ELF-1 (cell line): ENCODE data around the gene C14orf180.

ENCODE experiments used
- DNase-seq: peaks from one replicate; pipeline ENCODE4 v3.0.0-alpha.2; 2016; ENCODE audit warnings: low read depth, low spot score

The C14orf180 gene

DNA sequence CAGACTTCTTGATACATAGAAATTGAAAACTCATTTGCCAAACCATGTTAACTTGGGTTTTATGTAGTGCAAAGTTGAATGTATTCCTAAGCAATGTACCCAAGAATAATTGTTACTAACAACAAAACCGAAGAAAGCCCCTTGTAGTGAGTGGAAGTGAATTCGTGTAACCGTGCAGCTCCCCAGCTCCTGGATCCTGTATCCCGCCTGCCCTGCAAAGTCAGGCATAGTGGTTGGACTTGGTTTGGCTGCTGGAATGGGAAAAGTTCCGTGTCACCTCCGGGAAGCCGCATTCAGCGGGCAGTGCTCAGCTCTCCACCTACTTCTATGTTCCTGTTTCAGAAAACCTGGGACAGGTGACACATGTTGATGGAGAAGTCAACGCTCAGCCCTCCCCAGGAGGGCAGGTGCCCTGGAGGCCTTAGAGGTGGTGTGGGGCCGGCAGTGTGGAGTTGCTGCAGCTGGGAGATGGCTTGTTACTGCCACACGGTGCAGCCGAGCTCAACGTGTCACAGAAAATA lies 29.2 kb upstream of the C14orf180 start:
- DNase-seq: no peak

DNA sequence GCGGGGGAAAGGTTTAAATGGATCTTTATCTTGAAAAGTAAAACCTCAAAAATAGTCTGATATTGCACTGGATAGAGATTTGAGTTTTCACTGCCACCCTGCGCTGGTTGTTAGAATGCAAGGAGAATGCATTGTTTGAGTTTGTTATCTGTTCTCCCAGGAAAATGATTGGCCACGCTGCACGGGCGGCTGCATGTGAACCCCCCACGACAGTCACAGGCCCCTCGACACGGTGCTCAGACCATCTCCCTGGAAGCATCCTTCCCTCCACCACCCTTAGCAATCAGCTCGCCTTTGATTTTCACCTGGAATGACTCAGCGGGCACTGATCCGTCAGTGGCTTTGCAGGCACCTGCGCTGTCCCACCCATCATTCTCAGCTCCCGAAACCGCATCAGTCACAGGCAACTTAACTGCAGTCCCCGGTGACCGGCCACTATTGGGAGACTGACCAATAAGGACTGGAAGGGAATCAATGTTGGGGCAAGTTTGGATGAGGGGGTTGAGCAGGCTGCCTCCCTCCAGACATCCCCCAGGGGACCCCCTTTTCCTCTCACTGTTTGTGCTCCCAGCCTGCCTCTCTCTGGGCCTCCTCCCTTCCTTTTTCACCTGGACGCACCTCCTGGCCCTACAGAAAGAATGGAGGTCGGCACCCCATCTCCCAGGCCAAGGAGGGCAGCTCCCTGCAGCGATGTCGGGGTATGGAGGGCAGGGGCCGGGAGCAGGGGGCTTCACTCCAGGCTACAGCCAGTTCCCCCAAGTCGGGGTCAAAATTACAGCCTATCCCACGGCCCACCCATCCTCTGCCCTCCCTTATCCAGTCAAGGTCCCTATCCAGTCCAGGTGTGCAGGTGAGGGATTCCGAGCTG lies 28.5 kb upstream of the C14orf180 start:
- no peak for DNase-seq

DNA sequence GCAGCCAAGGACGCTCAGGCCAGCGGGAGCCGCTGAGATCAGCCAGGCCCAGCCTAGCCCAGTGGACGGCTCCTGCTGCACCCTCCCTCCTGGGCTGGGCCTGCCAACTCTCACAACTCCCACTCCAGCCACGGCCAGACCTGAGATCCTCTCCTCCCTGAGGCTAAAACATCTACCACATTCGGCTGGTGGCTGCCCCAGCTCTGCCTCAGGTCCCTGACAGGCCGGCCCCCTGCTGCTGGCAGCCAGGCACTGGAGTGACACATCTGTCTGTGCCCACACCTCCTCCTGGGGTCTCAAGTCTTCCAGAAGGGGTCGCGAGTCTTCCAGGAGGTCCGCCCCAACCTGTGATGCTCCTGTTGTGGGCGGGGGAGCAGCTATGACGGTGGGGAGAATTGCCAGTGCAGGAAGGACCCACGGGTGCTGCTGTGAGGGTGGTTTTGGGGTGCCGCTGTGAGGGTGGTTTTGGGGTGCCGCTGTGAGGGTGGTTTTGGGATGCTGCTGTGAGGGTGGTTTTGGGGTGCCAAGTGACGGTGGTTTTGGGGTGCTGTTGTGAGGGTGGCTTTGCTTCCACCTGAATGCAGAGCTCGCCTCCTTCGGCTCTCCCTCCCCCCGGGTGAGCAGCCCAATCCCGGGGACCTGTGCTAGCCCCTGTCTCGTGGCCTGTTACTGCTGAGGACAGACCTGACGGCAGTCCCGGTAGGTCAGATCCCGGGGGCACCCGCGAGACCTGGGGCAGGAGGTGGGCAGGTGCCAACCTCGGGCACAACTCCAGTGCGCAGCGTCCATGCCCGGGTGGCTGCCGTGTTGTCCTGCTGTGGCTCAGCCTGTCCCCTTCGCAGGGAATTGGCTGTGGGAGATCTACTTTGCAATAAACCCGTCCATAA lies 27.5 kb upstream of the C14orf180 start:
- no peak for DNase-seq

DNA sequence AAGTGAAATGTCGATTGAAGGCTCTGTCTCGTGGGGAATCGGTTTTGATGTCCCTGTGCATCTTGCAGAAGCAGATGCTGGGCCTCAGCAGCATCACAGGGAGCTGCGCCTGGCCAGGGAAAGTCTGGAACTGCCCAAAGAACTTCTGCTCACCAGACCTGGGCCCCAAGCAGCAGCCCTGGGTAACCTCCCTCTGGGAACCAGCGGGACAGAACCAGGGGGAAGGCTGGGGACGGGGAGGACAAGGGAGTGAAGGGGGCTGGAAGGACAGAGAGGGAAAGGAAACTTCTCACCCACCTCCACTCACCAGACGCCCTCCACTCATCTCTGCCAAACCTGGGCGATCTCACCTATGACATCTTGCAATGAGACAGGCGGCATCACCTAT lies 26.8 kb upstream of the C14orf180 start:
- no peak for DNase-seq

DNA sequence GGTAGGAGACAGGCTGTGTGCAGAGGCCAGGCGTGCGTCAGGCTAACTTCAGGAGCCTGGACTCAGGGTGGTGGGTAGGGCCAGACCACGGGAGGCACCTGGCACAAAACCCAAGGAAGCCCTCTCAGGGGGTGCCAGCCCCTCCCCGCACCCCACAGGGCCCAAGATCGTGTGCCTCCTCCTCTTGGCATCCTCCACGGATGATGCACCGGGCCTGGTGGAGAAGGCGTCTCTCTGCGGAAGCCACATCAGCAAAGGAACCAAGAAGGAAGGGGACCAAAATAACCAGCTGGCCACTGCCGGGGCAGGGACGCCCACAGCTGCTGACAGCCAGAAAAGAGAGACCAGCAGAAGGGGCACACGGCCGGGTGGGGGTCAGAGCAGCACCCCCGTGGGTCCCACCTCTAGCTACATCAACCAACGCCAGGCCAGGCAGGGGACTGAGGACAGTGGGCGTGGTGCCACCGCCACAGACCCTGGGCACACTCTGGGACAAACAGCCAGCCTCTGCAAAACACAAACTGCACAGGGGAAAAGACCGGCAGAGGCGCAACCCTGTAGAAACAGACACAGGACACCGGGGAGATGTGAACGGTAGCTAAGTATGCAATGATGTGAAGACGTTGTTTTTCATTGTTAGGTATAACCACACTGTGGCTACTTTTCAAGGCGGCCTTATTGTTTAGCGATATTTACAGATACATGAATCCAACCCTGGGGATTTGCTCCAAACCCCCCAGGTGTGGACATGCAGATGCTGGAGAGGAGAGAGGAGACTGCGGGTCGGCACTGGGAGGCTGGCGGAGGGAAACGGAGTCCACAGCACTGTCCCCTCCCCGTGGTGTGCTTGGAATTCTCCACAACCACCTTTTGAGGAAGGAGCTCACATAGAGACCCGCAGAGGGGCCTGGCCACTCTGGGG lies 26.1 kb upstream of the C14orf180 start:
- no peak for DNase-seq

DNA sequence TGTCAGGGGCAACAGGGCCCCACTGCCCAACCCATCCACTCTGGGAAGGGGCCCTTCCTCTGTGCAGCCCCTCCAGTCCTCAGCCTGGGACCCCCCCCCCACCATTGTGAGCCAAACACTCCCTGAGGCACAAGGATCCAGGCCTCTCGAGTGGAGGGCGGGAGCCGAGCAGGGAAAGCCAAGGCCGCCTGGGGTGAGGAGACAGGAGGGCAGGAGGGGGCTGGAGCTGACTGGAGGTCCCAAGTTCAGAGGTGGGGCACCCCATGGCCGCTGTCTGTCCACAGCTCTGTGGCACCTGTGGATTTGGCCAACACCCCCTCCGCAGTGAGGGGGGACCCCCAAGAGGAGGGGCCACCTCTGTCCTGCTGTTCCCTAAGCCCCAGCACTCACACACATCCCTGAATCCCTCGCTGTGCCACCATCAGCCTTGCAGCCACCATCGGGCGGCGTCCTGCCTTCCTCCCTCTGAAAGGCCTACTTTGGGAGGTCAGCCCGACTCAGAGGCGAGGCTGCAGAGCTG lies 25.4 kb upstream of the C14orf180 start:
- DNase-seq: no peak

DNA sequence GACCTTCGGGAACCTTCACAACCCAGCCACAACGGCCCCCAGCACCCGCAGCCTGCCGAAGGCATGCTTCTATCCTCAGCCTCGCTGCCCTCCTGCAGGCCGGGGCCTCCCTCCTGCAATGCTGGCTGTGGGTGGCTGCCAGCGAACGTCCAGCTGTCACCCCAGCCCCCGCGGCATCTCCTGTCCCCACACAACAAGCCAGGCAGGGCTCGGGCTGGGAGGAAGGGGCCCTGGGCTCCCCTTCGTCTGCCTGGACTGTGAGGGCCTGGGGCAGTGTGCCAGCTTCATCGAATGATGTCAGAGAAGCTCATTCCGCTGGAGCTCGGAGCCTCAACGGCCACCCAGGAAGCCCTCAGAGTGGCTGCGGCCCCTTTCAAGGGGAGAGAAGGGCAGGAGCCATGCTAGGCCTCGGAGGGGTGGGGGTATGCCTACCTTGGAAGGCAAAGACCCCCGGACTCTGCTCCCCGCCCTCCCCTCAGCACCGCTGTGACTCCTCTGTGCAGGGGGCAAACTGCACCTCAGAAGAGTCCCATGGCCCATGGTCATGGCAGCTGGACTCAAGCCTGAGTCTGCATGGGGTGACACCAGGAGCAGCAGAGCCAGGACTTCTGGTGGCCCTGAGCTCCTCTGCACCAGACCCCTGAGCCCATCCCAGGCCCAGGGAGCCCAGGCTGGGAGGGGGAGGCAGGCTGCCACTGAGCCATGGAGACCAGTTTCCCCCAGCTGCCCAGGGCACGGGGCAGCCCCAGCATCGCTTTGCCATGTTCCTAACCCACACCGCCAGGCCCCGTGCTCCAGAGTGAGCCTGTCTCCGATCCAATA lies 24.7 kb upstream of the C14orf180 start:
- no peak for DNase-seq

DNA sequence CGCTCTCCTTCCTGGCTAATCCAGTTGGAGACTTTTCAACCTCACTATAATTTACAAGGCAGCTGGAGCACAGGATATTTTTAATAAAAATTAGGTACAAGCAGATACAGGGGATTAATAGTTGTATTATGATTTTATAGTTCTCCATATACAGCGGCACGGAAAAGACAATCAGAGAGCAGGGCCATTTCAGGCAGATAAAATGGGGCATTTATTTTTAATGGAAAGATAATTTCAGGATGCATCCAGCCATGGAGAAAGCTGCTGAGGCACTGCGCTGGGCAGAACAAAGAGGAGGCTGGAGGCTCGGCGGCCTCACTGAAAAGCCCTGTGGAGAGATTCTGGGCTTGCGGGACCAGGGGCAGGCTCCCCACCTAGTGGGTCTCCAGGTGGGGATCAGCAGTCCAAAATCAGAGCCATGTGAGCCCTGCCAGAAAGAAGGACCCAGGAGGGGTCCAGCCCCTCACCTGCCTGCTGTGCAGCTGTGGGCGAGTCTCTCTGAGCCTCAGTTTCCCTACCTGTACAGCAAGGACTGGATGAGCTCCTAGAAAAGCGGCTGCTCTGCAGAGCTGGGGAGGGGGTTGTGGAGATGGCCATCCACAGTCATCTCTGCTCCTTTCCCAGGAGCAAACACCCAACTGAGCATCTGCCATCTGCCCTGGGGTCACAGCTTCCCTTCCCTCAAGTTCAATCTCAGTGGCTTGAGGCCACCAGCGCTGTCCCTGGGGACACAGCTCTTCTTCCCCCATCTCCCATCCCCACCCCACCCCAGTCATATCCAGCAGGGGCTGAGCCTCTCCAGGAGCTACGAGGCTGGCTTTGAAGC lies 23.9 kb upstream of the C14orf180 start:
- DNase-seq: no peak

DNA sequence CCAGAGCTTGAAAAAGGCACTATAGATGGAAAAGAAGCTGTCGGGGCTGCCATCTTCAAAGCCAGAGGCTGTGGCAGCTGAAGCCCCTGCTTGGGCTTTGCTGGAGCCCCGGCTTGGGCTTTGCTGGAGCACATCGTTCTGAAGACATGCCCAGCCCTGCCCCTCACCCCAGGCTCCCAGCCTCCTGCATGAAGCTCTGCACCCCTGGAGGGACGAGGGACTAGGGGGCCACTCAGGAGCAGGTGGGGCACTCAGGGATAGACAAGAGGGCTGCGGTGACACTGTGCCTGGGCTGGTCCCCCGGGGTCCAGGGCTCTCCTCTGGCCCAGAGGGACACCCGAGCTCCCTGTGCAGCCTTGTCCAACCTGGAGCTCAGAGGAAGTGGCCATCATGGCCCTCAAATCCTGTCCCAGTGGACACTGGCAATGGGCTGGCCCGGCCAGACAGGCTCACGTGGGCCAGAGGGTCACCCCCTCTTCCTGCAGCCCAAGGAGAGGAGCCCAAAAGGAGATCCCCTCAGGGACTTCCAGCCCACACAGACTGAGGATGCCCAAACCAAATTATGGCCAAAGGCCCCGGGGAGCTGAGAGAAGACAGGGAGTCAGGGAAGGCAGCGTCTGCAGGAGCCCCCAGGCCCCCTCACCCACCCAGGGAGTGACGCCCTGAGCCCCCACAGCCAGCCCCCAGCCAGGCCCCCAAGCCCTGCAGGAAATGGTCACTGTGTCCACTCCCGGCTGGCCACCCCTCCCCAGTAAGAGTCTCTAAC lies 23.1 kb upstream of the C14orf180 start:
- DNase-seq: no peak

DNA sequence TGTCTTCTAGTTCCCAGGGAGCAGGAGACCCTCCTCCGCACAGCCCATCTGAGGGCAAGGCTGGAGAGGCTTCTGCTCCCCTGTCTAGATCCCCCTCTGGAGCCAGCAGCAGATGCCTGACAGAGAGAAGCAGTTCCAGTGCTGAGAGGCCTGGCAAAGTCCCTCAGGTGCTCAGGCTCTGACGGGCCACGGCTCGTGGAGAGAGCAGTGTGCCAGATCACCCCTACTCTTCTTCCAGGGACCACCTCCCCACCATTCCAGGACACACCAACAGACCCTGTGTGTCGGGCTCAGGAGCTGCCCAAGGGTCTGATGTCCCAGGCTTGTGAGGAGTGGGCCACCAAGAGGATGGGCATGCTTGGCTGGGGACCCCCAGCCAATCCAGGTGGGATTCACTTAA lies 22.5 kb upstream of the C14orf180 start:
- DNase-seq: no peak

DNA sequence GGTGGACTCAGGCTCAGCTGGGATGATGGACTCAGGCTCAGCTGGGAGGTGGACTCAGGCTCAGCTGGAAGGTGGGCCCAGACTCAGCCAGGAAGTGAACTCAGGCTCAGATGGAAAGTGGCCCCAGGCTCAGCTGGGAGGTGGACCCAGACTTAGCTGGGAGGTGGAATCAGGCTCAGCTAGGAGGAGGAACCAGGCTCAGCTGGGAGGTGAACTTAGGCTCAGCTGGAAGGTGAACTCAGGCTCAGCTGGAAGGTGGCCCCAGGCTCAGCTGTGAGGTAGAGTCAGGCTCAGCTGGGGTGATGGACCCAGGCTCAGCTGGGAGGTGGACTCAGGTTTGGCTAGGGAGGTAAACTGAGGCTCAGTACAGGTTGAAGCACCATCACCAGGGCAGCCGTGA lies 21.8 kb upstream of the C14orf180 start:
- DNase-seq: no peak

DNA sequence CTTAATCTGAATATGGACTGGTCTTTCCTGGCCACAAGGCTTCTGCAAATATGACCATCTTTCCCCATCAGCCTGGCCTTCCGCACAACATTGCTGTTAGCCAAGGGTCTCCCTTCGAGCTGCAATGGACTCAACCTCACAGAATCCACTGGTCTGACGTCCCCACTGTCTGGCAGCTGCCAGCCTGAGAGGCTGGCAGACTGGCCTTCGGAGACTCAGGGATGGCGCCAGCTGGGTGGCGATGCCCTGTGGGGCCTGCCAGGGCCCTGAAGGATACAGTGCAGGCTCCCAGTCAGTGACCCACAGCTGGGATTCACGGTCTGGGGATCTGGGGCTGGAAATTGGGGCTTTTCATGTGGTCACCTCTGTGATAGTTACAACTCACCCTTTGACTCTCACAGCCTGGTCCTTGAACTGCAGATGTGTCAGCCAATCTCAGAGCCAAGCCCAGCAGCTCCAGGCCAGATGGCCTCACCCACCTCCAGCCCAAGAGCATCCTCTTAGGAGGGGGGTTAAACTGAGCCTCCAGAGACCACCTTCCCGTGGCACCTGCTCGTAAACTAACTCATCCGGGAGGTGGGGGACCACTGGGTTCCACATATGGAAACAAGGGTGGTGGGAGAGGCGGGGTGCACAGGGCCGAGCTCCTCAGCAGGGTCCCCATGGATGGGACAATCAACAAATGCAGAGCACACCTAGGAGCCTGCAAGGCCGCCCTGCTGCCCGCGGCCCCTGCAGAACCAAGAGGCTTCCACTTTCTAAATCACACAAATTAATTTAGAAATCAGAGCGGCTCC lies 21.1 kb upstream of the C14orf180 start:
- DNase-seq: no peak

DNA sequence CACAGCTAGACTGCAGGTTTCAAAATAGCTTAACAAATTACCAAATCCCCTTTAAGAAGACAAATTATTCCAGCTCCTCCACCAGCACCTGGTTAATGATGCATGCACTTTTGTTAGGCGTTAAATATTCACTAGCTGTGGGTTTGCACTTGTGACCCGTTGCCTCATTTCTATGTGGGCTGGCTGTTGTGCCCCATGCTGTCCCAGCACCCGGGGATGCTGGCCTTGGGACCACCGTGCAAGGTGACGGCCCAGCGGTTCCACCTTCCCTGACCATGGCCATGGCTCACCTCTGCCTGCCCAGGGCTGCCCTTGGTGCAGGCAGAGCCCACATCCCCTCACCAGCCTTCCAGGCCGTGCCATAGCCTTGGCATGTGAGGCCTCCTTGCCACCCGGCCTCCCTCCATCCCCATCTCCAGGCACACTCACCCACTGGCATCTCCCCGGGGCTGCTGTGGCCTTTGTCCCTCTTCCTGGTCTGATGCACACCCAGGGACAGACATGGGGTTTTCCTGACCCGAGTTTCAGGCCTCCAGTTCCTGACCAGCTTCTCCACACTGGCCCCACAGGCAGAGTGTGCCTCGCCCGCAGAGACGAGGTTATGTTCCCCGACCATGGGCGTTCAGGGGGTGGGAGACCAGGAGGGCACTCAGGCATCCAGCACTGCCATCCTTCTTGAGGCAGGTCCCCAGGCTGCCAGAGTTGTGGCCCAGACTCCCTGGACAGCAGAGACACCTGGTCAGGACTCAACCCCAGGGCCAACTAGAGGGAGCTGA lies 20.3 kb upstream of the C14orf180 start:
- DNase-seq: no peak

DNA sequence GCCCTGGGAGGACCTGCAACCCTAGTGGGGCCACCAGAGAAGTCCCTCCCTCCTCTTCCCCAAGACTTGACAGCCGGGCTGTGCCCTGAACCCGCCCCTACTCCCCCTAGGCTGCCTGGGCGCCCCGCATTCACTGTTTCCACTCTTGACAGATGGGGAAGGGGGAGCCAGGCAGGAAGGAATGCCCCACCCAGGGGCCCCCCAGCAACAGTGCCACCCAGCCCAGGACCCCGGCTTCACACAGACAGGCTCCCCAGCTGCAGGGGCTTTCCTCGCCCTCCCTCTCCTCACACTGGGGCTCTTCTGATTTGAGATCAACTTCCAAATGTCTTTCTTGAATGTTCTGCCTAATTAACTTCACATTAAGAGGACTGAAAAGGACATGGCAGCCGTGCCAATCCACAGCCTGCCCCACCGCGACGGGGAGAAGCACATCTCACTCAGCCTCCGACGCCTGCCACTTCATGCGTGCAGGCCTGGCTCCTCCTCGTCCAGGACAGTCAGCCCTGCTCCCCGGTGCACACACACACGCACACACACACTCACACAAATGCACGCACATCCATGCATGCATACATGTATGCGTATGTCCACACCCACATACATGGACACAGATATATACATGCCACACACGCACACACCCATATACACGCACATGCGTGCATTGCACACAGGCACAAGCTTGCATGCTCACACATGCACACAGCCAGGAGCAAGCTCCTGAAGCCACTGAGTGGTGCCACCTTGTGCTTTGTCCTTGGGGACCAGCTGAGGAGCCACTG lies 19.6 kb upstream of the C14orf180 start:
- DNase-seq: no peak

DNA sequence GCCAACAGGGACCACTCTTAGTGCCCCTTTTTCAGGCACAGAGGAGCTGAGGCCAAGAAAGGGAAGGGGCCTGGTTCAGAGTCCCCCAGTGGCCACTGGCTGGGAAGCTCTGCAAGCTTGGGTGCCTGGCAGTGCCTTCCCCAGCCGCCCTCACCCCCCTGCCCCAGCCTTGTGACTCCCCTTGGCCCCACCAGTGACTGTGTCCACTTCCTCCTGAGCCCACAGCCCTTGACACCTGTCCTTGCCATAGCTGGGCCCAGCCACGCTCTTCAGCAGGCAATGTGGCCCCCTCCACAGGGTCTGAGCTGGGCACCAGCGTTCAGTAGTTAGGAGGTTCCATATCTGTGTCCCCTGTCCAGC lies 19.0 kb upstream of the C14orf180 start:
- no peak for DNase-seq

DNA sequence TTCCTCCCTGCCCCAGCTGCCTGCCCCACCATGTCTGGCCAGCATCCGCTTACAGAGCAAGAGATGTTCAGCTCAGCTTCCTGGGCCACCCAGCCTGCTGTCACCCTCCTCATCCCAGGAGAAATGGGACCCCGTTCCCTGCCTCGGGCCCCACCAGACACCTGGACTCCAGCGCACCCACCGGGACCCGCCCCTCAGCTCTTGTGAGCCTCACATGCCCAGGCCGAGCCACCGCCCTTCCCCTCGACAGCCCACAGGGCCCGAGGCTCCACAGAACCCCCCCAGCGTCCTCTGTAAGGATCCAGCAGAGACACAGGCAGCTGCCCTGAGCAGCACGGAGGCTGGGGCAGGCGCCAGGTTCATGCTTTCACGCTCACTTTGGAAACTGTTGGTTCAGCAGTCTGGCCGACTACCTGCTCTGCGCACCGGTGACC lies 18.4 kb upstream of the C14orf180 start:
- DNase-seq: no peak
